Measurements from ENCODE around the gene ULK4. TPM values are rescaled to one million over a fixed set of nuclear protein-coding genes. Genes with fewer than 3 reads are reported as not detected.

The ULK4 gene
- total and polyA plus RNA-seq, 9 donors: 2.4 to 58.7 (median 7.3) TPM

DNA sequence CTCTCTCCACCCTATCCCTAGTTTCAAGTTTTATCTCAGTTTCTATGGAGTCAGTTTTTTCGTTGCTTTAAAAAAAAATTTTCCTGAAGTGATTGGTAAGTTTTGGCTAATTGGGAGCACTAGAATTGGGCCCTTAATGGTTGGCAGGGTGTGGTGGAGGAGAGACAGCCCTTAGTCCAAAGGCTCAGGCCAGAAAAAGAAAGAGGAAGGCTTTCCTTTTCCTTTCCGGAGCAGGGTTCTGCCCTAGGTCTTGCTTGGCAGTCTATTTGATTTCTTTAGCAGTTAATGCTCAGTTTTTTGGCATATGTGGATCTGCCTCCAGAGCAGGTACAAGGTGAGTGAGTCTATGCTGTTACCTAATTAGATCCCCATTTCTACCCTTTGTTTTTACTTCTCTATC lies 739.9 kb downstream of the ULK4 start:
- TF ChIP-seq POLR2A (IDR thresholded peaks at IDR 0.05): no peak
- TF ChIP-seq EP300 (IDR thresholded peaks at IDR 0.05): no peak
- TF ChIP-seq, protein P1, sequence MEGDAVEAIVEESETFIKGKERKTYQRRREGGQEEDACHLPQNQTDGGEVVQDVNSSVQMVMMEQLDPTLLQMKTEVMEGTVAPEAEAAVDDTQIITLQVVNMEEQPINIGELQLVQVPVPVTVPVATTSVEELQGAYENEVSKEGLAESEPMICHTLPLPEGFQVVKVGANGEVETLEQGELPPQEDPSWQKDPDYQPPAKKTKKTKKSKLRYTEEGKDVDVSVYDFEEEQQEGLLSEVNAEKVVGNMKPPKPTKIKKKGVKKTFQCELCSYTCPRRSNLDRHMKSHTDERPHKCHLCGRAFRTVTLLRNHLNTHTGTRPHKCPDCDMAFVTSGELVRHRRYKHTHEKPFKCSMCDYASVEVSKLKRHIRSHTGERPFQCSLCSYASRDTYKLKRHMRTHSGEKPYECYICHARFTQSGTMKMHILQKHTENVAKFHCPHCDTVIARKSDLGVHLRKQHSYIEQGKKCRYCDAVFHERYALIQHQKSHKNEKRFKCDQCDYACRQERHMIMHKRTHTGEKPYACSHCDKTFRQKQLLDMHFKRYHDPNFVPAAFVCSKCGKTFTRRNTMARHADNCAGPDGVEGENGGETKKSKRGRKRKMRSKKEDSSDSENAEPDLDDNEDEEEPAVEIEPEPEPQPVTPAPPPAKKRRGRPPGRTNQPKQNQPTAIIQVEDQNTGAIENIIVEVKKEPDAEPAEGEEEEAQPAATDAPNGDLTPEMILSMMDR (IDR thresholded peaks at IDR 0.05): no peak
- H3K27me3 ChIP-seq: no peaks in the 10 kb centered on the region
- no peaks in the 10 kb centered on the region for H3K9me3 ChIP-seq
- no peak overlapping the region for H3K27ac ChIP-seq
- H3K4me3 ChIP-seq: no peak overlapping the region
- H3K36me3 ChIP-seq: no peaks in the 10 kb centered on the region
- intact Hi-C loops (cut with DNase I): no loop called here
- DNase-seq: no peak
- peaks cover 14% of the 10 kb centered on the region for H3K4me1 ChIP-seq (ENCODE audit: insufficient read depth)
- 19 to 23% (median 19%) methylated on average over 2 of the region's 2 CpGs for WGBS, 3 donors

DNA sequence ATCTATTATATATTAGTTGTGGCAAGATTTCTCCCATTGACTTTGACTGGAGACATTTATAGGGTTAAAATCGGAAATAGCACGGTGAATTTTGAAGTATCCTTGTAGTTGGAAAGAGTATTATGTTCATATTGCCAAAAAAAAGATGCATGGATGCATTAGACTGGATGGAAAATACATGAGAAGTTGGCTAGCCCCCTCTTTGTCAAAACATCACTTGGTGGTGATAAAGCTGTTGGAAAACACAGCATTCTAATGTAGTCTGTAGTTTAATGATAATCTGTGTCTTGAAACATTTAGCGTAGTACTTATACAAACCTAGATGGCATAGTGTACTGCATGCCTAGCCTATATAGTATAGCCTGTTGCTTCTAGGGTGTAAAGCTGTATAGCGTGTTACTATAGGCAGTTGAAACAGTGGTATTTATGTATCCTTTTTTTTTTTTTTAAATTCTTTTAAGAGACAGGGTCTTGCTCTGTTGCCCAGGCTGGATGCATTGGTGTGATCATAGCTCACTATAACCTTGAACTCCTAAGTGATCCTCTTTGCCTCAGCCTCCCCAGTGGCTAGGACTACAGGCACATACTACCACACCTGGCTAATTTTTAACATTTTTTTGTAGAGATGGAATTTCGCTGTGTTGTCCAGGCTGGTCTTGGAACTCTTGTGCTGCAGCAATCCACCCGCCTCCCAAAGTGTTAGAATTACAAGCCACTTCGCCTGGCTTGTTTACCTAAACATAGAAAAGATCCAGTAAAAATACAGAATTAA lies 740.8 kb downstream of the ULK4 start:
- Histone ChIP-seq H3K27ac (no peak overlapping the region), H3K4me3 (no peak overlapping the region), H3K4me1 (ENCODE audit: insufficient read depth) (peaks cover 14% of the 10 kb centered on the region), H3K9me3 (no peaks in the 10 kb centered on the region), H3K27me3 (no peaks in the 10 kb centered on the region), H3K36me3 (no peaks in the 10 kb centered on the region)
- intact Hi-C loops (cut with DNase I): no loop called here
- WGBS, 3 donors: 52 to 65% (median 61%) methylated on average over 7 of the region's 7 CpGs
- TF ChIP-seq EP300 (IDR thresholded peaks at IDR 0.05) (no peak), POLR2A (IDR thresholded peaks at IDR 0.05) (no peak)
- TF ChIP-seq, protein P1 (IDR thresholded peaks at IDR 0.05): no peak
- no peak for DNase-seq

DNA sequence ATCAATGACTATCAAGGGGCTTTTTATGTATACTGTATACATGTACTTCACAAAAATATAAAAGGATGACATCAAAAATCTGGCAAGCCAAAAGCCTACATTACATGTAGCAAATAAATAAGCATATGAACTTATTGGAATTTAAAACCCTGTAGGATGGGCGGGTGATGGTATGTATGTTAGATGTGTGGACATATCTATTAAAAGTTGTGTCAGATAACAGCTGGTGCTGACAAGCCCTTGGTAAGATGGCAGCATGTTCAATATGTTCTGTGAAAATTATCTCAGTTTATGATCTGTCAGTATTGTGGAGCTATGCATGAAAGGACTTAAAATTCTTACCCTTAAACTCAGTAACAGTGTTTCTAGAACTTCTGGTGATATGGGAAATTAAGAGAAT lies 742.5 kb downstream of the ULK4 start:
- no peak for DNase-seq
- no peak overlapping the region for H3K27ac ChIP-seq
- H3K4me1 ChIP-seq (ENCODE audit: insufficient read depth): peaks cover 15% of the 10 kb centered on the region
- intact Hi-C loops (cut with DNase I): no loop called here
- no peak overlapping the region for H3K4me3 ChIP-seq
- WGBS, 3 donors: 90 to 99% (median 95%) methylated on average over 1 of the region's 1 CpG
- TF ChIP-seq, protein P1 (IDR thresholded peaks at IDR 0.05): no peak
- TF ChIP-seq EP300 (IDR thresholded peaks at IDR 0.05) (no peak), POLR2A (IDR thresholded peaks at IDR 0.05) (no peak)
- no peaks in the 10 kb centered on the region for H3K27me3 ChIP-seq
- no peaks in the 10 kb centered on the region for H3K36me3 ChIP-seq
- H3K9me3 ChIP-seq: no peaks in the 10 kb centered on the region

DNA sequence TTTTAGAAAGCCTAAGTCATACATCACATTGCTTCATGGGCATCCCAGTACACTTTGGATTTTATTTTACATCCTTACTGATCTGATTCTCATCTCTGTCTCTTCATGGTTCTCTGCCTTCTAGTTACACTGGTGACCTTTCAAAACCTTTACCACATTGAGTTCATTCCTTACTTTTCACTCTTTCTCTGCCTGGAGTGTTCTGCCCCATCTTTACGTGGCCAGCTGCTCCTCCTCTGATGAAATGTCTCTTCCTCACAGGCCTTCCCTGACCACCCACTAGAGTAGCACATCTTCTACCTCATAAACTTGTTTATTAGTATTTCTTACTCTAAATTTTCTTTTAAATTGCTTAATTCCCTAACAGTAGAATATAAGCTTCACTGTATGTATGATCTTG lies 744.9 kb downstream of the ULK4 start:
- H3K4me3 ChIP-seq: no peak overlapping the region
- no peak for DNase-seq
- H3K9me3 ChIP-seq: no peaks in the 10 kb centered on the region
- peaks cover 12% of the 10 kb centered on the region for H3K4me1 ChIP-seq (ENCODE audit: insufficient read depth)
- WGBS, 3 donors: 51 to 60% (median 58%) methylated on average over 1 of the region's 1 CpG
- no peaks in the 10 kb centered on the region for H3K27me3 ChIP-seq
- TF ChIP-seq POLR2A (IDR thresholded peaks at IDR 0.05): no peak
- TF ChIP-seq, protein P1 (IDR thresholded peaks at IDR 0.05): no peak
- H3K27ac ChIP-seq: no peak overlapping the region
- H3K36me3 ChIP-seq: no peaks in the 10 kb centered on the region
- intact Hi-C loops (cut with DNase I): no loop called here

Measured in ovary (tissue), 9 donors.